ENCODE data around the gene F3.
"Not testable (repeated sequence)": the region's sequence is repeated elsewhere in the genome, so short reads cannot be mapped to it uniquely, and the experiment has no call there.

The F3 gene

GRCh38 chr1:94541246-94542087 lies at the start of gene F3:
Gene F3, minus strand, starts transcription at chr1:94541759. Its CDS starts 123 bp downstream, at chr1:94541636.
- DNase-seq (ENCODE audit: low read depth, low spot score), result no peak

- DNase-seq (ENCODE audit: low read depth, low spot score), result no peak
Observed at GRCh38 chr1:94590203-94591137, 48.9 kb upstream of the F3 start.

GRCh38 chr1:94589728-94590127 lies 48.2 kb upstream of the F3 start:
- DNase-seq (ENCODE audit: low read depth, low spot score), result no peak

- no peak for DNase-seq (ENCODE audit: low read depth, low spot score)
Observed at GRCh38 chr1:94582565-94582964, 41.0 kb upstream of the F3 start.

GRCh38 chr1:94580367-94581115 lies 39.0 kb upstream of the F3 start:
- no peak for DNase-seq (ENCODE audit: low read depth, low spot score)

GRCh38 chr1:94579876-94580294 lies 38.3 kb upstream of the F3 start:
- no peak for DNase-seq (ENCODE audit: low read depth, low spot score)

- DNase-seq (ENCODE audit: low read depth, low spot score), result no peak
Observed at GRCh38 chr1:94578856-94579255, 37.3 kb upstream of the F3 start.

GRCh38 chr1:94573917-94574316 lies 32.4 kb upstream of the F3 start:
- not testable (repeated sequence) for DNase-seq (ENCODE audit: low read depth, low spot score)

- no peak for DNase-seq (ENCODE audit: low read depth, low spot score)
Observed at GRCh38 chr1:94572780-94573179, 31.2 kb upstream of the F3 start.

- DNase-seq (ENCODE audit: low read depth, low spot score), result not testable (repeated sequence)
Observed at GRCh38 chr1:94570965-94571364, 29.4 kb upstream of the F3 start.

GRCh38 chr1:94568806-94569205 lies 27.2 kb upstream of the F3 start:
- not testable (repeated sequence) for DNase-seq (ENCODE audit: low read depth, low spot score)

- DNase-seq (ENCODE audit: low read depth, low spot score), result not testable (repeated sequence)
Observed at GRCh38 chr1:94567975-94568607, 26.5 kb upstream of the F3 start.

- DNase-seq (ENCODE audit: low read depth, low spot score), result not testable (repeated sequence)
Observed at GRCh38 chr1:94566436-94566835, 24.9 kb upstream of the F3 start.

GRCh38 chr1:94565901-94566300 lies 24.3 kb upstream of the F3 start:
- DNase-seq (ENCODE audit: low read depth, low spot score), result no peak

GRCh38 chr1:94562519-94563260 lies 21.1 kb upstream of the F3 start:
- DNase-seq (ENCODE audit: low read depth, low spot score), result no peak

- DNase-seq (ENCODE audit: low read depth, low spot score), result no peak
Observed at GRCh38 chr1:94560333-94560732, 18.8 kb upstream of the F3 start.

- no peak for DNase-seq (ENCODE audit: low read depth, low spot score)
Observed at GRCh38 chr1:94559921-94560320, 18.4 kb upstream of the F3 start.

- no peak for DNase-seq (ENCODE audit: low read depth, low spot score)
Observed at GRCh38 chr1:94555091-94555490, 13.5 kb upstream of the F3 start.

GRCh38 chr1:94554580-94554979 lies 13.0 kb upstream of the F3 start:
- DNase-seq (ENCODE audit: low read depth, low spot score), result no peak

- DNase-seq (ENCODE audit: low read depth, low spot score), result no peak
Observed at GRCh38 chr1:94553931-94554330, 12.4 kb upstream of the F3 start.

GRCh38 chr1:94553323-94553730 lies 11.8 kb upstream of the F3 start:
- DNase-seq (ENCODE audit: low read depth, low spot score), result no peak
